NOMO-1 treated with dmso at 0.1 percent for 144 hours (cell line): ENCODE data around the gene MEAK7.
A peak's percentile ranks its signal among the peaks of the same experiment; 100 is the strongest.

Experiments
- DNase-seq: peaks from one replicate; lab custom pipeline; 2025; ENCODE audit not compliant: unreplicated experiment; lab: John Stamatoyannopoulos, UW

Gene MEAK7, protein sequence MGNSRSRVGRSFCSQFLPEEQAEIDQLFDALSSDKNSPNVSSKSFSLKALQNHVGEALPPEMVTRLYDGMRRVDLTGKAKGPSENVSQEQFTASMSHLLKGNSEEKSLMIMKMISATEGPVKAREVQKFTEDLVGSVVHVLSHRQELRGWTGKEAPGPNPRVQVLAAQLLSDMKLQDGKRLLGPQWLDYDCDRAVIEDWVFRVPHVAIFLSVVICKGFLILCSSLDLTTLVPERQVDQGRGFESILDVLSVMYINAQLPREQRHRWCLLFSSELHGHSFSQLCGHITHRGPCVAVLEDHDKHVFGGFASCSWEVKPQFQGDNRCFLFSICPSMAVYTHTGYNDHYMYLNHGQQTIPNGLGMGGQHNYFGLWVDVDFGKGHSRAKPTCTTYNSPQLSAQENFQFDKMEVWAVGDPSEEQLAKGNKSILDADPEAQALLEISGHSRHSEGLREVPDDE

DNA sequence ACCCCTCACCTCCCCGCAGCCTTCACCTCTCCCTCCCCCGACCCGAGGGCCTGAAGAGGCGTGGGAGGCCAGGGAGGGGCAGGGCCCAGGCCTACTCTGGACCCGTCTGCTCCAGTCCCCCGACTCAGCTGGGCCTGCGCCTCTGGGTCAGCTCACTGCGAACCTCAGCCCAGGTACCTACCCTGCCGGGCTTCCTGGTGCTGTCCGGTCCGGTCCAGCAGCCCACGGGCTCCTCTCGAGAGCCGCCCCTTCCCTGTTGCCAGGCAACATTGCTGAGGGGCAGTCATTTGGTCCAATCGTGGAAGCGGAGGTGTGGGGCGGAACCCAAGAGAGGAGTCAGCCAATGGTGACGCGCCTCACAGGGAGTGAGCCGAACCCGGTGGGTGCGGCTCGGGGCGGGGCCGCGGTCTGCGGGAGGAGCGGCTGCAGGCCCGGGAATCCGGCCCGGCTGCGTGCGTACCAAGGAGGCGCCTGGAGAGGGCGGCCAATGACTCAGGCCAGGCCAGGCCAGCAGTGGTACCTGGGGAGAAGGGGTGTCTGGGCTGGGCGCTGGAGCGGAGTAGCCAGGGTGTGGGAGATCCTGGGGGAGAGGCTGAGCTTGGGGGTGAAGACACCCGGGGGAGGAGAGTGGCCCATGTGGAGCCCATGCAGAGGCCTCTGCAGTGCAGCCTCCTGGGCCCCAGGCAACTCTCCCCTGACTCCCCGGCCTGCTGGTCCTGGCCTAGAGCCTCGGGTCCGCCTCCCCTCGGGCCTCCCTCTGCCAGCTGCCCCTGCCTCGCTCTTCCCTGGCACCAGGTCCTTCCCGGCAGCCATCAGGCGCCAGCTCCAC, at the start of gene MEAK7:
TSS of gene MEAK7 (minus strand) at position 240 of the 829 bp plus-strand sequence. CDS start 6,573 bp downstream, outside the sequence.
- peak; percentile 92 for DNase-seq

DNA sequence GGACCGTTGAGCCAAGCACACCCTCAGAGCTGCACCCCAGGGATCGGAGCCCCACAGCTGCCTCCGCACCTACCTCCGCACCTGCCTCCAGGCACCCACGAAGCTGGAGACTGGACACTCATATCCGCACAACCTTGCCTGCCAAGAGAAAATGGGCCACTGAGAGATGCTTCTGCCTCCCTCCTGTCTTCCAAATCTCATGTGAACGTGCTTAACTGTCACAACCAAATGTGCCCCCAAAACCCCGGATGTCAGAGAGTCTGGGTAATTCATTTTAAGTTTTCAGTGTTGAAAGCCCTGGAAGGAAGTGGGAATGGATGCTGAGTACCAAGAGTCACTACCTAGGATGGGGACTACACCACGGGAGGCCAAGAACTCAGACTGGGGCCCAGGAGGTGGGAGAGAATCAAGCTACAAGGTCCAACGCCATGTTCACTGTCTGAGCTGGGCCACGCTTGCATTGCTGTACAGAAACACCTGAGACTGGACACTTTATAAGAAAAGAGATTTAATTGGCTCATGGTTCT, 49.5 kb upstream of the MEAK7 start:
- DNase-seq, result no peak

DNA sequence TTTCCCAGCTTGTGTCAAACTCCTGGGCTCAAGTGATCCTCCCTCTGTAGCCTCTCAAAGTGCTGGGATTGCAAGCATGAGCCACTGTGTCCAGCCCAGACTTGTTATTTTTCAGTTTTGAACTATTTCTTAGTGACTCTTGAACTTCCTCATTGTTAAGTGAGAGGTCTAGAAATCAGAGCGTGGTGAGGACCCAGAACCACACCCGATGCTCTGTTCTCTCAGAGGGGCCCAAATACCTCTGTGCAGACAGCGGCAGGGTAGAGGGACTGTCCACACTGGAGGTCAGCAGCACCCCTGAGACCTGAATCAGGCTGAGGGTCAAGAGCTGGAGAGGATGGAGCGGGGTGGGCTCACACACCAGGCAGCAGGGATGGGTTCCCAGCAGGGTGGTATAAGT, 47.7 kb upstream of the MEAK7 start:
- DNase-seq, result no peak

DNA sequence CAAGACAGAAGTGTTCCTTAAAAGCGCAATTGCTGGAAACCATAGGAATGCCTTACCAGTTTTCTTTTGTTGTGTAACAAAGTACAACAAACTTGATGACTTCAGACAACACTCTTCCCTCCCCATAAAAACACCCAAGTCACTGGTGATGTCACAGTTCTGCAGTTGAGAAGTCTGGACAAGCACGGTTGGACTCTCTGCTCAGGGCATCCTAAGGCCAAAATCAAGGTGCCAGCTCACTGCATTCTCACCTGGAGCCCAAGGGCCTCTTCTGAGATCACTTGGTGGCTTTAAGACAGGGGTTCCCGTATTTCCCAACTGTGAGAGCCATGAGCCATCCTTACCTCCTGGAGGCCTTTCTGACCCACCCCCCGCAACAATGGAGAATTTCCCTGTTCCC, 45.6 kb upstream of the MEAK7 start:
- DNase-seq, result no peak

DNA sequence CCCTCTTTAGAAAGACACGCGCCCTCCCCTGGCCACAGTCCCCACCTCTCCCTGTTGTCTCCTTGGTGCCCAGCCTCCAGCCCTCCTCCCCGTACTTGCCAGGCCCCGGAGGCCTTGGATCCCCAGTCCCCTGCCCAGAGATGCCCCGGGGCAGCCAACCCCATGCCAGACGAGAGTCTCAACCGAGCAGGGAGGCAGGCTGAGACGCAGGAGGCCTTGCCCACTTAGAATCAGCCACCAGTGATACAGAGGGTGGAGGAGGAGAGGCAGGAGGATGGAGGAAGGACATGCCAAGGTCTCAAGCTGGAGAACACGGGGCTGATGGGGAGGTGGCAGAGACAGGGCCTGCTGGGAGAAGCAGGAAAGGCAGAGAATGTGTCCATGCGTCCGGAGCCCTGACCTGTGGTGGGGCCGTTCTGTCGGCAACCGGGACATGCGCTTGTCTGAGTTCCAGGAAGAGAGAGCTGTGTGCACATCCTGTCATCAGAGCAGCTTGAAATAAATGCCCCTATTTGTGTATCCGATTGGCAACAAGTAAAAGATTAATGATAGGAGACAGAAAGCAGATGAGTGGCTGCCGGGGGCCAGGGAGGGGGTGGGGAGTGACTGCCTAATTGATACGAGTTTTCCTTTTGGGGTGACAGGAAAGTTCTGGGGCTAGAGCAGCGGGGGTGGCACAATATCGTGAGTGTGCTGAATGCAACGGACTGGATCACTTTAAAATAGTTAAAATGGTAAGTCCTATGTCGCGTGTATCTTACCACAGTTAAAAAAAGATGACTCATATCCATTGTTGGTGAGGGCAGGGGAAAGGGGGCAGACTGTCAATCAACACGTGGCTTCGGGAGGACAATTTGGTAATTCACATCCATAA, 44.7 kb upstream of the MEAK7 start:
- DNase-seq, result no peak

DNA sequence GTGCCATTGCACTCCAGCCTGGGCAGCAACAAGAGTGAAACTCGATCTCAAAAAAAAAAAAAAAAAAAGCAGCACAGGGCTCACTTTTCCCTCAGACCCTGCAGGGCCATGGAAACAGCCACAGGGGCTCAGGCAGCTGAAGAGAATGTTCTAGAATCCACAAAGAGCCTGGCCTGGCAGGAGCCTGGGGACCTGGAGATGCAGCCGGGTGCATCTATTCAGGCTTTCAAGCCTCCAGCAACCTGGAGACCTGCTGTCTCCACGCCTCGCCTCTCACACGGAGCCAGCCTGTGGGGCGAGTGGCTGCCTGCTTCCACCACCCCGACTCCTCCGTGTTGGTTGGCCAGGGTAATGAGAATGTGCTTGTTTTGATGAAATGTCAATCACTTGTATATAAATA, 44.0 kb upstream of the MEAK7 start:
- DNase-seq, result no peak

DNA sequence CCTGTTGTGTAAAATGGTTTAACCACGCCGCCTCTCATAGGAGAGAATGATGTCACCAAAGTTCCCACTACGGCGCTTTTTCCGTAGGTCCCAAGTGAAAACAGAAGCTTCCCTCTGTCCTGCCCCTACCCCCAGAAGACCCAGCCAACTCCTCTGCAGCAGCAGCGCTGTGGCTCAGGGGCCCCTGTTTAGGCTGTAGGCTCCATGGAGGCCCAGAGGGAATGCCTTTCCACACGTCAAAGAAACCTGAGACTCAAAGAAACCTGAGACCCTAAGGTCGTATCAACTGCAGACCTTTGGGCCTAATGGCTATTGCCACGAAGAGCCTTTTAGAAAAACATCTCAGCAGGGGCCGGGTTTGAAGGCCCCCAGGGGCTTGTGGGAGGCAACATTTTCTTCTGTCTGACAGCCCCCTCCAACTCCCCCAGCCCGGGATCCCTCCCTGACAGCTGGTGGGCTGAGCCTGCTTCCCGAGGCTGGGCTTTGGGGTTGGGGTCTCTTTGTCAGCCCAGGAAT, 43.1 kb upstream of the MEAK7 start:
- no peak for DNase-seq

DNA sequence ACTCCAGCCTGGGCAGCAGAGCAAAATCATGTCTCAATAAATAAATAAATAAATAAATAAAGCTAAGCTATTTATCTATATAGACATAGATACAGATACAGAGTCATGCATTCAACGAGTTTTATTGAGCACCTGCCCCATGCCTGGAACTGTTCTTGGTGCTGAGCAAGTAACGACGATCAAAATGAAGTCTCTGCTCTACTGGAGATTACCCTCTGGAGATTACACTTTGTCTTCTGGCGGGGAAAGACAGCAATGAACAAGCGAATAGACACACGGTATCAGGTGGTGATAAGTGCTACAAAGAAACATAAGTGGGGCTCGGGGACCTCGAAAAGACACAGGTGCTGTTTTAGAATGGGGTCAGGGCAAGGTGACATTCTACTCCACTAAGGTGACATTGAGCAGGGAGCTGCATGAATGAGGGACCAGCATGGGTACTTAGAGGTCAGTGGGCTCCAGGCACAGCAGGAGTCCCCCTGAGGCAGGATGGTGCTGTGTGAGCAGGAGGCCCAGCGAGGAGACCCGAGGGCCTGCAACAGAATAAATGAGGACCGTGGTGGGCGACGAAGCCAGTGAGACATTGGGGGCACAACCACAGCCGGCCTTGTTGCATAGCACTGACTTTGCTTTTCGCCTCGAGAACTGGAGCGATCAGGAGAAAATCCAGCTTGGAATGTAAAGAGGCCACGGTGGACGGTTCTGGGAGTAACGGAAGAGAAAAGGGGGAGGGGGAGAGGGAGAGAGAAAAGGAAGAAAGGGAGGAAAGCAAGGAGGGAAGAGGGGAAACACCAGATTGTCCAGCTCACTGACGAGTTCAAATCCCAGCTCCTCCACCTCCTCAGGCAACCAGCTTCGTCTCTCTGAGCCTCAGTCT, 42.4 kb upstream of the MEAK7 start:
- DNase-seq, result no peak

DNA sequence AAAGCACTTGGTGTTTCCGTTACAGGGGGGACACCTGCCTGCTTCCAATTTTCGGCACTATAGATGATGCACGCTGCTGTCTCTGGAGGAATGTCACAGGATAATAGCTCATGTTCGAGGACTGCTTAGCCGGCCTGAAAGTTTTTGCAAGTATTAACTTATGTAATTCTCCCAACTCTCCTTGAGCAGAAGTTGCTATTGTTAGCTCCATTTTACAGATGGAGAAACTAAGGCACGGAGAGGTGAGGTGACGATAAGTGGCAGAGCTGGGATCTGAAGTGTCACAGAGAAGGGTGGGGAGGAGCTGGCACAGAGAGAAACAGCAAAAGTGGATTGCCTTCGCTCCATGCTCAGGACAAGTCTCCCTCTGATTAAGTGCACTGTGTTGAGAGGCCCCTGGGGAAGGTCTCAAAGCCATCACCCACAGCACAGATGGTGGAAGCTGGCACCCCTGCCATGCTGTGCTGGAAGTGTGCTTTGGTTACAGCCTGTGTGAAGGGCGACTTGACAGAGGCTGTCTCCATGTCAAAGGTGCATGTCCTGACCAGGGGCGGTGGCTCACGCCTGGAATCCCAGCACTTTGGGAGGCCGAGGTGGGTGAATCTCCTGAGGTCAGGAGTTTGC, 40.8 kb upstream of the MEAK7 start:
- DNase-seq, result no peak

DNA sequence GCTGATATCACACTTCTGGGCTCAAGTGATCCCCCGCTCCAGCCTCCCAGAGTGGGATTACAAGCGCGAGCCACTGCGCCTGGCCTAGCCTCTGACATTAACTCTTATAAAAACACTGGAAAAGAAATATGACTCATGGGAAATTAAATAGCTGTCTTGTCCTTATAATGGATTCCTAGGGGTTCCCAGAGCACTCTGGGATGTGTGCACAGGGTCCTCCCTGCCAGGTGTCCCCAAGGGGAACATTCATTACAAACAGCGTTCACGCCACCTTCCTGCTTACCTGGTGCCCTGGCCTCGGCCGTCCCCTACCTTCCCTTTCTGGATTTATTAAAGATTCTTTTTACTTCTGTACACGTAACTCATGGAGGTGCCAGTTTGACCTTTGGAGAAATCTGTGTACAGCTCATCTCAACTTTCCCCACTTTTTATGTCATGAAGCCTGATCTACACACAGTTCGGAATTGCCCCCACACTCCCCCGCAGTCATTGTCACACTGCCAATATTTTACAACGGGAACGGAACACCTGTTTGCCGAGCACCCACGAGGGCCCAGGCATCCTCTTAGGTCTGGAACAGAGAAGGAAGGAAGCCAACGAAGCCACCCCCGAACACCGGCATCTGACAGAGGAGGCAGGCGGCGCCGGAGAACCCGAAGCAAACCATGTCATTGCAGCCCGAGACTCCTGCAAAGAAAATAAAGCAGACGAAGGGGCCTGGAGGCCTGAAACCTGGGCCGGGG, 39.7 kb upstream of the MEAK7 start:
- no peak for DNase-seq

DNA sequence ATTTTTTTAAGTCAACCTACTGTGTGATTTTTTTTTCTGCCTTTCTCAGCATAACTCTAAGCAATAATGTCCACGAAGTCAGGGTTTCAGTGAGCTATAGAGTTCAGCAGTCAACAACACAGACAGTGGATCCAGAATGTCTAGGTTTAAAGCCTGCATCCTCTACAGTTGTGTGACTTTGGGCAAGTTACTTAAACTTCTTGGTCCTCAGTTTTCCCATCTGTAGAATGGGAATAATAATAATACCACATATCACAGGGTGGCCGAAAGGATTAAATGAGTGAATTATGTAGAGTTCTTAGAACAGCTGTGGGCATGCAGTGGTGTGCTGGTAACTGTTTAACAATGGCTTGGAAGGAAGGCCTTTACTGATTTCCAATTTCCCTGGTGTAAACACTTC, 38.8 kb upstream of the MEAK7 start:
- no peak for DNase-seq

DNA sequence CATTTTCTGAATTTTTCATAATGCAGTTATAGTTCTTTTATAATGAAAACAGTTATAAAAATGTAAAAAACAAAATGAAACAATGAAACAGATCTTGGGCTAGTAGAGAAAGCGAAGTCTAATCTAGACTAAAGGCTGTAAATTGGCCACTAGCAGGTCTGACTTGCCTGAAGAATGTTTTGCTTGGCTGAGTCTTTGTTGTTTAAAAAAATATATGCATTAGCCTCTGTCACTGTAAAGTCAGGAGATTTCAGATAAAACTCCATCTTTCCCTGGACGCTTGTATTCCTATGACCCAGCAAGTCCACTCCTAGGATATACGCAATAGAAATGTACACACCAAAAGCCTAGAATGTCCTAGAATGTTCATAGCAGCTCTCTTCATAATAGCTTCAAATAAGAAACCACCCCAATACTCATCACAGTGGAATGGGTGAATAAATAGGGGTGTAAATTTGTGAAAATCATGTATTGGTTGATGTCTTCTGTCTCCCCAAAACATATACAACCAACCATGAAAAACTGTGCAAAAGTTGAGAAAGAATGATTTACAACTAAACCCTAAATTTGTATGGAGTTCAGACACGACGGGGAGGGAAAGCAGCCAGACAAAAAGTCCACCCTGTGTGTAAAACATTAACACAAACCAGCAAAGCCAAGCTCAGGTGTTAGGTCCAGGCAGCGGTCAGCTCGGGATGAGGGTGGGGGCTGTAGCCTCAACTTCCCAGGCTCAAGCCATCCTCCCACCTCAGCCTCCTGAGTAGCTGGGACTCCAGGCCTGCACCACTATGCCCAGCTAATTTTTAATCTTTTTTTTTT, 37.7 kb upstream of the MEAK7 start:
- DNase-seq, result no peak

DNA sequence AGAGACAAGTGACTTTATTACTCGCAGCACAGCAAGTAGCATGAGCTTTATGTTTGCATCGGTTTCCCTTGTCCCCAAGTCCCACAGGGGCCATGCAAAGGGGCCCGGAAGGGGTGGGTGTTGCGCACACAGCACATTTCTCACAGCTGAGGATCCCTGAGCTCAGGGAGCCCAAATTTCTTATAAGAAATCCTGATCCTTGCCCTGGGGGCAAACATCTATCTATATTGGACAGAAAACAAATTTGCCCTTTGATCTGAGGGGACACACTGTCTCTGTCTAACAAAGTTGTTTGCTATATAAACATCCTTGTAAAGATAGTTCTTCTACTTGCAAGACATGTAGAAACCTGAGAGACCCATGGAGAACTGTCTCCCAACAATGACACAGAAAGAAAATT, 35.7 kb upstream of the MEAK7 start:
- DNase-seq, result no peak

DNA sequence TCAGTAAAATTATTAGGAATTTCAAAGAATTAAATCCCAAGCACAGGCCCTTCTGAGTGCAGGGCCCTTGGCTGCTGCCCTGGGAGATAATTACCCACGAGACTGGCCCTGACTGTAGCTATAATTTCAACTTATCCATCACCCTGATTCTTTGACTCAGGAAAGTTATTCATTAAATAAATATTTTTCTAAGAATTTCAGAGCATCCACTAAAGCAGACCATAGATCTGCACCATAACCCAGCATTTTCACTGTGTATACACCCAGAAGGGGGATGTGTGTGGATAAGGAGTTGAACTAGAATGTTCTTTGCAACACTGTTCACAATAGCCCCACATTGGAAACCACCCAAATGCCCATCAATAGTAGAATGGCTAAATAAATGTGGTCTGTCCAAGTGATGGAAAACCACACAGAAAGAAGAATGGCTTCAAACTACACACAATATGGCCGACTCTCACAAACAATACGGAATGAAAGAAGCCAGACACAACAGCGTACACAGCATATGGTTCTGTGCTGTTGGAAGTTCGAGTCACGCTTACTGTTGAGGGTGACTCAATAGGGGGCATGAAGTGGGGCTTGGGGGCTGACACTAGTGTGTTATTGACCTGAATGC, 33.9 kb upstream of the MEAK7 start:
- no peak for DNase-seq

DNA sequence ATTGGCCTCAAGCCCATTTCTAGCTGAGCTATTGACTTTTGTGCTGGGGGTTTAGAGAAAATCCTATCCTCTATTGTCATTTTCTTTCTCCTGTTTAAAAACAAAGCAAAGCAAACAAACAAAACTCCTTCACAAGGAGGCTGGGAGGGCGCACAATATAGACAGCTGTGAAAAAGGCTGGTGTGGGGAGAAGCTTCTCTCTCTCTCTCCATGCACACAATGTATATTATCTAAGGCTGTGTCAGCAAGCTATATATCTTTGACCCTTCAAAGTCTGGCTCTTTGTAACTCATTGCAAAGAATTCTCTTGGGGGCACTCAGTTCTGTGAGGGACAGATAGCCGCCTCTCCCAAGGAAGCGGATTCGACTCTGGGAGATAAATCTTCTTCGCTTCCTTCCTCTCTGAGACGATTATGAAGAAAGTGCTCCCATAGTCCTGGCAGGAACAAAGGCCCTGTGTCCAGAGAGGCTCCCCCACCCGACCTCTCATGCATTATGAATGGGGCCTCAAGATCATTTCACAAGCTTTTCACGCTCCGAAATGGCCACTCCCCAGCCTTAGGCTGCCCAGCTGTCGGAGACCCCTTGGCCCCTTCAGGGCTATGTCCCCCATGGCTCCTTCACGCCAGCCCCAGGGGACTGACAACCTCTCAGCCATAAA, 33.2 kb upstream of the MEAK7 start:
- DNase-seq, result no peak

DNA sequence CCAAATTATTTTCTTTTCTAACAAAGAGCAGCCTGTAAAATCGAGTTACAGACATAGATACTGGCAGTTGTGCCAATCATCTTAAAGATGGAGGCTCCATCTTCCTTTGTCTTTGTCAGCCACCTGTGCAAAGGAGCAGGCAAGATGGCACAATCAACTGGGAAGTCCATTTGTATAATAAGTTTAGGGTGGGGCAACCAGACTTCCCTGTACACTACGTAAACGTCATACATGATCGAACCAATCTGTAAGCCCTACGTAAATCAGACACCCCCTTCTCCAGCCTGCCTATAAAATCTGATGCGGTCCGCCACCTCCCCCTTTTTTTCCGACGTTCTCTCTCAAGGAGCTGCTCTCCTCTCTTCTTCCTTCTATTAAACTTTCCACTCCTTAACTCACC, 31.4 kb upstream of the MEAK7 start:
- DNase-seq, result no peak

DNA sequence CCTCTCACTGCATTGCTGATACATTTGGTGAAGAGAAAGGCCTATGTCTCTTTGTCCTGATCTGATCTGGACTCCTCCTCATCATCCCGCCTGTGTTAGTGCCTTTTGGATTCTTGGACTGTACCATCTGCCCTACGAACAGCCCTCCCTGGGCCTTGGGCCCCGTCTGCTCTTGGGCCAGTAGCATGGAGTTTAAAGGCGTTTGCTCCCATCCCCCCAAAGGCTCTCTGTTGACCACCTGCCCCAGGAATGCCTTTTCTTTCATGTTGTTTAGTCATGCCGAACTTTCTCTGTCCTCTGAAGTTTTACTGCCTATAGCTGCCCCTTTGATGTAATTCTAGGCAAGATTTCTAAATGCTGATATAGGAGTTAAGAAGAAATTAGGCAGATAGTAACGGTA, 30.9 kb upstream of the MEAK7 start:
- DNase-seq, result no peak
